T-cell (primary cell): ENCODE data around the gene PTPRA. TPM values are rescaled to one million over a fixed set of nuclear protein-coding genes. Genes with fewer than 3 reads are reported as not detected.
"Not testable (repeated sequence)": the region's sequence is repeated elsewhere in the genome, so short reads cannot be mapped to it uniquely, and the experiment has no call there.

Experiments used
- ATAC-seq, 4 experiments: fragments of 200-7000 bp in 3 of 4; fragments of 150-1000 bp in 1 of 4; cut with Tn5 transposase; replicated peaks in 1 of 4; 1 replicate in 3 of 4; 2 replicates in 1 of 4; pipeline ENCODE4 v1.10.0; 2021; ENCODE audit warnings: moderate library complexity in 3 of 4, mild to moderate bottlenecking in 2 of 4, moderate number of reproducible peaks in 1 of 4
- CTCF ChIA-PET, 2 donors: fragments of 300-600 bp; sonication (Branson Sonifier 250); formaldehyde crosslinking; loops; one replicate each; lab custom pipeline; 2022; ENCODE audit warnings: antibody characterized with exemption in 2 of 2; lab: Charles Lee
- POLR2A ChIA-PET, 2 donors: fragments of 300-600 bp; sonication (Branson Sonifier 250); formaldehyde crosslinking; loops; one replicate each; lab custom pipeline; 2022; ENCODE audit warnings: antibody characterized with exemption in 2 of 2; lab: Charles Lee
- DNase-seq, 35 experiments: peaks; one replicate each; pipeline versions ENCODE4 v3.0.0 to v3.0.0-alpha.2; 2013 to 2023
- H3K27ac ChIP-seq: one replicate; pipeline ENCODE4 v1.5.1; 2013; ENCODE audit warnings: low read length
- H3K27me3 ChIP-seq, 2 experiments: replicated peaks in 1 of 2; 1 replicate in 1 of 2; 2 replicates in 1 of 2; pipeline versions ENCODE4 v1.6.1 to v1.7.0; 2013; ENCODE audit warnings: low read length in 1 of 2, mixed read lengths in 1 of 2; ENCODE audit not compliant: control insufficient read depth in 2 of 2, insufficient read depth in 2 of 2; ENCODE audit errors: extremely low read depth in 1 of 2
- H3K36me3 ChIP-seq, 2 donors: 1 replicate in 1 of 2; 2 replicates in 1 of 2; pipeline versions ENCODE4 v1.6.1 to v1.7.0; 2013; ENCODE audit warnings: low read length in 1 of 2; ENCODE audit not compliant: control insufficient read depth in 2 of 2, insufficient read depth in 1 of 2; ENCODE audit errors: extremely low read depth in 1 of 2
- H3K4me1 ChIP-seq, 2 experiments: 1 replicate in 1 of 2; 2 replicates in 1 of 2; pipeline versions ENCODE4 v1.6.1 to v1.7.0; 2013; ENCODE audit warnings: low read length in 2 of 2, mixed read lengths in 1 of 2; ENCODE audit not compliant: insufficient read depth in 2 of 2, control insufficient read depth in 1 of 2; ENCODE audit errors: extremely low read depth in 1 of 2
- H3K4me3 ChIP-seq, 2 donors: 1 replicate in 1 of 2; 2 replicates in 1 of 2; pipeline versions ENCODE4 v1.5.1 to v1.7.0; 2013; ENCODE audit warnings: mild to moderate bottlenecking in 2 of 2, low read length in 1 of 2, moderate library complexity in 1 of 2; ENCODE audit not compliant: control insufficient read depth in 1 of 2; ENCODE audit errors: extremely low read depth in 1 of 2
- H3K9me3 ChIP-seq: 2 replicates; pipeline ENCODE4 v1.7.0; 2013
- H3K27ac Mint-ChIP-seq, 2 donors: one replicate each; pipeline ENCODE4 v1.8.0; 2020 to 2021; ENCODE audit warnings: mild to moderate bottlenecking in 2 of 2, mixed read lengths in 2 of 2
- H3K27me3 Mint-ChIP-seq, 2 donors: one replicate each; pipeline ENCODE4 v1.8.0; 2021 to 2022; ENCODE audit warnings: mixed read lengths in 2 of 2
- H3K36me3 Mint-ChIP-seq: one replicate; pipeline ENCODE4 v1.8.0; 2021; ENCODE audit warnings: mixed read lengths
- H3K4me1 Mint-ChIP-seq, 3 donors: one replicate each; pipeline ENCODE4 v1.8.0; 2020 to 2022; ENCODE audit warnings: mixed read lengths in 3 of 3, mild to moderate bottlenecking in 1 of 3
- H3K4me3 Mint-ChIP-seq, 3 donors: one replicate each; pipeline ENCODE4 v1.8.0; 2020 to 2022; ENCODE audit warnings: mild to moderate bottlenecking in 3 of 3, mixed read lengths in 3 of 3, moderate library complexity in 3 of 3
- H3K9me3 Mint-ChIP-seq, 3 donors: one replicate each; pipeline ENCODE4 v1.8.0; 2020 to 2022; ENCODE audit warnings: mixed read lengths in 3 of 3
- WGBS: methylation state at CpG from one replicate; pipeline ENCODE4 v1.1.5; 2013; ENCODE audit warnings: missing lambda C conversion rate; ENCODE audit not compliant: insufficient coverage; 5-methylcytosine and 5-hydroxymethylcytosine counted together
- total RNA-seq, 35 experiments: library from RNA in 6 of 35; stranded (reverse) in 6 of 35; fragments of 120-200 nt in 1 of 35; gene quantifications; one replicate each; pipeline versions ENCODE4 v1.2.1 to v1.2.4 and lab custom pipeline; 2013 to 2026

The PTPRA gene
- total RNA-seq = 10 to 100 TPM; 66.2 to 98.6 (median 71.5) TPM
- 80.6 TPM for total RNA-seq (2013)
- 47.3 to 144 (median 110) reads per million in 29 experiments for total RNA-seq (lab: John Stamatoyannopoulos, UW)

- under 1% methylated on average over 81 of the region's 83 CpGs for WGBS
- Histone ChIP-seq H3K27me3 (peaks cover 0 to 3% of the 10 kb centered on the region in 2 experiments), H3K27ac (peak within 1 kb of the TSS; percentile 53), H3K9me3 (no peaks in the 10 kb centered on the region), H3K4me1 (peaks cover 14 to 43% of the 10 kb centered on the region in 2 experiments), H3K36me3 (no peaks in the 10 kb centered on the region), H3K4me3 (peak within 1 kb of the TSS; percentile 62 to 80)
- ChIA-PET POLR2A (interaction anchor here in 1 of 2 donors (0.6 kb wide), 1 partner anchor 88 kb away, joined by 3 read pairs; no protein-coding TSS in a partner anchor), CTCF (no interaction called here)
- DNase-seq (peak; percentile 79 to 93 (median 88)), ATAC-seq (peak; percentile 92 to 95 (median 92))
- H3K4me1 Mint-ChIP-seq = peaks cover 39 to 53% (median 42%) of the 10 kb centered on the region in 3 donors
- H3K36me3 Mint-ChIP-seq = no peaks in the 10 kb centered on the region
- H3K9me3 Mint-ChIP-seq = no peaks in the 10 kb centered on the region
- peak within 1 kb of the TSS; percentile 85 to 91 for H3K27ac Mint-ChIP-seq
- H3K4me3 Mint-ChIP-seq = peak within 1 kb of the TSS; percentile 89 to 95 (median 92)
- no peaks in the 10 kb centered on the region for H3K27me3 Mint-ChIP-seq
Observed at GRCh38 chr20:2873010-2873746, at the start of gene PTPRA. PTPRA (plus strand) TSS chr20:2873481; CDS start chr20:2964278, 90,797 bp downstream.

- POLR2A ChIA-PET = no interaction called here
- peaks cover 23 to 31% (median 24%) of the 10 kb centered on the region in 3 donors for H3K4me1 Mint-ChIP-seq
- peak in 2 of 4 experiments; percentile 36 to 54 for ATAC-seq
- no peaks in the 10 kb centered on the region for H3K9me3 Mint-ChIP-seq
- peaks cover 2 to 9% of the 10 kb centered on the region in 2 experiments for H3K27me3 ChIP-seq
- no peak overlapping the region for H3K27ac Mint-ChIP-seq
- no CpG with 5 or more reads among the region's 2 CpGs for WGBS
- CTCF ChIA-PET = no interaction called here
- no peaks in the 10 kb centered on the region for H3K36me3 Mint-ChIP-seq
- H3K4me3 Mint-ChIP-seq = peak overlapping the region; percentile 17 to 68 (median 39)
- H3K36me3 ChIP-seq = no peaks in the 10 kb centered on the region
- no peaks in the 10 kb centered on the region for H3K9me3 ChIP-seq
- no peak overlapping the region for H3K27ac ChIP-seq
- peaks cover 23 to 24% of the 10 kb centered on the region in 2 donors for H3K27me3 Mint-ChIP-seq
- DNase-seq = peak in 1 of 35 experiments; percentile 43
- H3K4me1 ChIP-seq = peaks cover 19 to 21% of the 10 kb centered on the region in 2 experiments
- no peak overlapping the region for H3K4me3 ChIP-seq
Observed at GRCh38 chr20:2825761-2826160, 47.5 kb upstream of the PTPRA start.

- Histone ChIP-seq H3K36me3 (no peaks in the 10 kb centered on the region), H3K27me3 (no peaks in the 10 kb centered on the region), H3K4me3 (no peak overlapping the region), H3K4me1 (peaks cover 12 to 15% of the 10 kb centered on the region in 2 experiments), H3K27ac (no peak overlapping the region), H3K9me3 (no peaks in the 10 kb centered on the region)
- peak overlapping the region in 1 of 3 donors; percentile 68 for H3K4me3 Mint-ChIP-seq
- ATAC-seq (no peak), DNase-seq (no peak)
- H3K4me1 Mint-ChIP-seq = peaks cover 20 to 27% (median 21%) of the 10 kb centered on the region in 3 donors
- no CpG with 5 or more reads among the region's 4 CpGs for WGBS
- H3K27ac Mint-ChIP-seq = no peak overlapping the region
- CTCF ChIA-PET = no interaction called here
- H3K27me3 Mint-ChIP-seq = peaks cover 20 to 21% of the 10 kb centered on the region in 2 donors
- H3K9me3 Mint-ChIP-seq = no peaks in the 10 kb centered on the region
- POLR2A ChIA-PET = interaction anchor here in 1 of 2 donors (0.7 kb wide), 1 partner anchor 109 kb away, joined by 6 read pairs; no protein-coding TSS in a partner anchor
- H3K36me3 Mint-ChIP-seq = no peaks in the 10 kb centered on the region
Observed at GRCh38 chr20:2826655-2827054, 46.6 kb upstream of the PTPRA start.

- no peak overlapping the region for H3K4me3 Mint-ChIP-seq
- no peak for DNase-seq
- H3K4me1 Mint-ChIP-seq = peaks cover 16 to 20% (median 19%) of the 10 kb centered on the region in 3 donors
- no peaks in the 10 kb centered on the region for H3K36me3 Mint-ChIP-seq
- H3K4me1 ChIP-seq = peaks cover 5 to 11% of the 10 kb centered on the region in 2 experiments
- ChIA-PET CTCF (no interaction called here), POLR2A (no interaction called here)
- 100% methylated on average over 1 of the region's 6 CpGs for WGBS
- H3K9me3 ChIP-seq = no peaks in the 10 kb centered on the region
- H3K27me3 ChIP-seq = no peaks in the 10 kb centered on the region
- no peak overlapping the region for H3K4me3 ChIP-seq
- no peak overlapping the region for H3K27ac Mint-ChIP-seq
- H3K9me3 Mint-ChIP-seq = no peaks in the 10 kb centered on the region
- no peaks in the 10 kb centered on the region for H3K36me3 ChIP-seq
- no peak for ATAC-seq
- peaks cover 19% of the 10 kb centered on the region in 2 donors for H3K27me3 Mint-ChIP-seq
- no peak overlapping the region for H3K27ac ChIP-seq
Observed at GRCh38 chr20:2829376-2829775, 43.9 kb upstream of the PTPRA start.

- H3K4me1 ChIP-seq, H3K36me3 ChIP-seq, DNase-seq, H3K4me3 ChIP-seq, ATAC-seq, H3K9me3 ChIP-seq, H3K27me3 ChIP-seq, H3K27ac Mint-ChIP-seq, POLR2A ChIA-PET, H3K4me3 Mint-ChIP-seq, H3K36me3 Mint-ChIP-seq, H3K27ac ChIP-seq, H3K9me3 Mint-ChIP-seq: not testable (repeated sequence)
- CTCF ChIA-PET = interaction anchor here in 1 of 2 donors (0.6 to 0.7 kb wide), 2 partner anchors 20 to 40 kb away, joined by 6 to 8 read pairs; no protein-coding TSS in a partner anchor
- H3K4me1 Mint-ChIP-seq = peaks cover 10 to 13% (median 12%) of the 10 kb centered on the region in 3 donors
- H3K27me3 Mint-ChIP-seq = peaks cover 14 to 15% of the 10 kb centered on the region in 2 donors
- WGBS = 100% methylated on average over 3 of the region's 7 CpGs
Observed at GRCh38 chr20:2831206-2831605, 42.1 kb upstream of the PTPRA start.

DNA sequence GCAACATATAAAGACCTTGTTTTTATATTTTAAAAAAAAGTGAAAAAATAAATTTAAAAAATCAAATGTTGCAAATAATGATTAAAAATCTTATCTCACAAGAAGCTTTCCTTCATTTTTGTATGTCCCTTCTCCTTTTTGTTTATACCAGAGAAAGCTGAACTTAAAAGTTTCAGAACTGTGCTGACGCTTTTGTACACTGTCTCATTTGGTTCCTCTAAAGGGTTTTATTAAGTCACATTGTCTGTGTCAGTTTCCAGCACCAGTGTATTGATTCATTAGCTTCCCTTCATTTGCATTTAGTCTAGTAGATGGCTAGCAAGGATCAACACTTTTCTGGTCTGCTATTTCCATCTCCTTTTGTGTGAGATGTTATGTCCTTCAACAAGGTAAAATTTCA is 39.5 kb upstream of the PTPRA start:
- H3K9me3 ChIP-seq = no peaks in the 10 kb centered on the region
- H3K36me3 ChIP-seq = peaks cover 0 to 12% of the 10 kb centered on the region in 2 donors
- CTCF ChIA-PET = no interaction called here
- peaks cover 0 to 5% of the 10 kb centered on the region in 2 experiments for H3K4me1 ChIP-seq
- DNase-seq = no peak
- Mint-ChIP-seq H3K4me3 (no peak overlapping the region), H3K27me3 (peaks cover 0 to 3% of the 10 kb centered on the region in 2 donors), H3K27ac (no peak overlapping the region), H3K9me3 (no peaks in the 10 kb centered on the region), H3K36me3 (peaks cover 15% of the 10 kb centered on the region), H3K4me1 (peaks cover 0 to 14% (median 6%) of the 10 kb centered on the region in 3 donors)
- no peak for ATAC-seq
- H3K4me3 ChIP-seq = no peak overlapping the region
- WGBS = no CpG with 5 or more reads among the region's 1 CpG
- POLR2A ChIA-PET = no interaction called here
- no peak overlapping the region for H3K27ac ChIP-seq
- no peaks in the 10 kb centered on the region for H3K27me3 ChIP-seq
